Measurements from ENCODE around the gene PKD2L2. TPM values are rescaled to one million over a fixed set of nuclear protein-coding genes. Genes with fewer than 3 reads are reported as not detected.

PKD2L2 gene
- total RNA-seq, 2 experiments from 2014 or later, result not detected

DNA sequence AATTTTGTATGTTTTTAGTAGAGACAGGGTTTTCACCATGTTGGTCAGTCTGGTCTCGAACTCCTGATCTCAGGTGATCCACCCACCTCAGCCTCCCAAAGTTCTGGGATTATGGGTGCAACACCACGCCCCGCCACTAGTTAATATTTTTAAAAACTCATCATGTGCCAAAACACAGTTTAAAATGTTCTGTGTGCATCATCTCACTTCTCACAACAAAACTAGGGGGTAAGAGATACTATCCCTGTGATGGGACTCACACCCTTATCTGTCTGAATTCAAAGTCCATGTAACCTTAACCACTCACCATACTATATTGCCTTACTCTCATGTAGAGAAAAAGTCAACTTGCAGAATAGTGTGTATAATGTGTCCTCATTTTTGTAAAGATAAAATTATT is 2.6 kb downstream of the PKD2L2 start:
- no peak overlapping the region for H3K4me3 ChIP-seq (ENCODE audit: low read length)

DNA sequence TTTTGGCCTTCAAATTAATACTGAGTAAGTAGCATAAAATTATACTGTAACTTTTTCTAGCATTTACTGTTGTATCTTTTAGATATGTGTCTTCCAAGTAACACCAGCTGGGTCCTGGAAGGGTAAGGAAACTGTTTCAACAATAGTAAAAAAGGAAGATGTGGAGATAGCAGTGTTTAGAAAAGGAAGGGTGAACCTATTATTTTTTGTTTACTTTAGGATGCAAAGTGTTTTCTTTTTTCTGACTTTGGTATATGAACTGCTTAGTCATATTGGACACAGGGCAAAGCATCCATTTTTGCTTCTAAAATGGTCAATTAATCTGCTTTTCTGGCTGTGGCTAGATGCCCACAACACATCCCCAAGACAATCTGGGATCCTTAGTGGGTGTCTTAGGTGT is 5.3 kb downstream of the PKD2L2 start:
- Mint-ChIP-seq H3K27me3 (peaks cover 4% of the 10 kb centered on the region), H3K36me3 (ENCODE audit: low read depth) (no peaks in the 10 kb centered on the region), H3K4me3 (no peak overlapping the region), H3K9me3 (no peaks in the 10 kb centered on the region), H3K27ac (no peak overlapping the region), H3K4me1 (ENCODE audit: low read depth) (peaks cover 2% of the 10 kb centered on the region)
- Histone ChIP-seq H3K36me3 (ENCODE audit: insufficient read depth, low read length) (no peaks in the 10 kb centered on the region), H3K27me3 (ENCODE audit: control insufficient read depth in 1 of 2, insufficient read depth in 2 of 2, low read length in 2 of 2) (no peaks in the 10 kb centered on the region), H3K4me1 (ENCODE audit: insufficient read depth, low read length) (peaks cover 2% of the 10 kb centered on the region), H3K4me3 (ENCODE audit: low read length) (no peak overlapping the region), H3K27ac (ENCODE audit: low read depth in 1 of 2, low read length in 2 of 2) (no peak overlapping the region), H3K9me3 (ENCODE audit: control insufficient read depth in 1 of 2, insufficient read depth in 1 of 2, low read length in 2 of 2) (peaks cover 0 to 2% of the 10 kb centered on the region in 2 experiments)
- CTCF ChIA-PET, result no interaction called here
- intact Hi-C loops (cut with DNase I, micrococcal nuclease), result no loop called here
- no peak for DNase-seq
- no peak for TF ChIP-seq CTCF (IDR thresholded peaks at IDR 0.05)
- POLR2A ChIA-PET, result no interaction called here
- no peak for ATAC-seq (ENCODE audit: poor library complexity)

More for the DNA sequence above, 2.6 kb downstream of the PKD2L2 start:
- CTCF ChIA-PET, result interaction anchor here (0.9 kb wide), 1 partner anchor 12 kb away, joined by 3 read pairs; no protein-coding TSS in a partner anchor
- intact Hi-C loops (cut with DNase I, micrococcal nuclease), result no loop called here
- H3K36me3 Mint-ChIP-seq (ENCODE audit: low read depth), result peaks cover 6% of the 10 kb centered on the region
- H3K9me3 Mint-ChIP-seq, result no peaks in the 10 kb centered on the region
- TF ChIP-seq CTCF (IDR thresholded peaks at IDR 0.05), result no peak
- H3K4me1 Mint-ChIP-seq (ENCODE audit: low read depth), result peaks cover 25% of the 10 kb centered on the region
- Histone ChIP-seq H3K36me3 (ENCODE audit: insufficient read depth, low read length) (no peaks in the 10 kb centered on the region), H3K9me3 (ENCODE audit: control insufficient read depth in 1 of 2, insufficient read depth in 1 of 2, low read length in 2 of 2) (peaks cover 0 to 4% of the 10 kb centered on the region in 2 experiments), H3K27me3 (ENCODE audit: control insufficient read depth in 1 of 2, insufficient read depth in 2 of 2, low read length in 2 of 2) (no peaks in the 10 kb centered on the region), H3K4me1 (ENCODE audit: insufficient read depth, low read length) (peaks cover 16% of the 10 kb centered on the region), H3K27ac (ENCODE audit: low read depth in 1 of 2, low read length in 2 of 2) (no peak overlapping the region)
- H3K4me3 Mint-ChIP-seq, result no peak overlapping the region
- no peak overlapping the region for H3K27ac Mint-ChIP-seq
- no peak for DNase-seq
- no peak for ATAC-seq (ENCODE audit: poor library complexity)
- POLR2A ChIA-PET, result no interaction called here
- H3K27me3 Mint-ChIP-seq, result peaks cover 4% of the 10 kb centered on the region

DNA sequence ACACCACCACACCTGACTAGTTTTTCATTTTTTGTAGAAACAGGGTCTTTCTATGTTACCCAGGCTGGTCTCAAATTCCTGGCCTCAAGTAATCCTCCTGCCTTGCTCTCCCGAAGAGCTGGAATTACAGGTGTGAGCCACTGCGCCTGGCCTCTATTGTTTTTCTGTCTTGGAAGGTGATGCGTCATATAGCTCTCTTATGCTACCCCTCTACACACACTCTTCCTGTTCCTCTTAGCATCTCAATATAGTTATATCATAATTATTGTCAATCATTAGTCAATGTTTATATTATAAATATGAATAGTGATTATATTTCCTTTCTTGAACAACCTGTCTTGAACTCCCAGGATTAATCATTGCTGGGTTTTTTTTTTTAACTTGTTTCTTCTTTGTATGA is 7.3 kb downstream of the PKD2L2 start:
- Histone ChIP-seq H3K27ac (ENCODE audit: low read depth in 1 of 2, low read length in 2 of 2) (no peak overlapping the region), H3K4me1 (ENCODE audit: insufficient read depth, low read length) (no peaks in the 10 kb centered on the region), H3K4me3 (ENCODE audit: low read length) (no peak overlapping the region), H3K27me3 (ENCODE audit: control insufficient read depth in 1 of 2, insufficient read depth in 2 of 2, low read length in 2 of 2) (no peaks in the 10 kb centered on the region), H3K9me3 (ENCODE audit: control insufficient read depth in 1 of 2, insufficient read depth in 1 of 2, low read length in 2 of 2) (no peaks in the 10 kb centered on the region), H3K36me3 (ENCODE audit: insufficient read depth, low read length) (no peaks in the 10 kb centered on the region)
- Mint-ChIP-seq H3K4me3 (no peak overlapping the region), H3K9me3 (no peaks in the 10 kb centered on the region), H3K36me3 (ENCODE audit: low read depth) (no peaks in the 10 kb centered on the region), H3K4me1 (ENCODE audit: low read depth) (no peaks in the 10 kb centered on the region), H3K27me3 (peaks cover 4% of the 10 kb centered on the region), H3K27ac (no peak overlapping the region)
- CTCF ChIA-PET, result no interaction called here
- ATAC-seq (ENCODE audit: poor library complexity), result no peak
- POLR2A ChIA-PET, result no interaction called here
- no peak for TF ChIP-seq CTCF (IDR thresholded peaks at IDR 0.05)
- no peak for DNase-seq
- intact Hi-C loops (cut with DNase I, micrococcal nuclease), result no loop called here

Measured in CD4-positive, alpha-beta T cell (primary cell).